HepG2 (cell line): ENCODE results near the gene PSRC1. TPM values are rescaled to one million over a fixed set of nuclear protein-coding genes. Genes with fewer than 3 reads are reported as not detected.

Experiments used
- AGO2 ChIP-seq: fragments of 200-400 bp; formaldehyde crosslinking; optimal IDR thresholded peaks from 2 replicates; pipeline ENCODE3; 2017; ENCODE audit warnings: mild to moderate bottlenecking, low read depth, low read length, moderate library complexity
- E2F1 ChIP-seq: sonication (generic); formaldehyde crosslinking; IDR thresholded peaks from 2 replicates; pipeline ENCODE4 v1.5.0; 2020; ENCODE audit warnings: missing genetic modification reagents
- GFI1 ChIP-seq: sonication (generic); formaldehyde crosslinking; IDR thresholded peaks from 2 replicates; pipeline ENCODE4 v1.5.0; 2020; ENCODE audit warnings: missing genetic modification reagents, mild to moderate bottlenecking, borderline replicate concordance
- GLI4 ChIP-seq: sonication (generic); formaldehyde crosslinking; IDR thresholded peaks from 2 replicates; pipeline ENCODE4 v1.5.1; 2020; ENCODE audit warnings: missing genetic modification reagents, mild to moderate bottlenecking, moderate library complexity, borderline replicate concordance
- HDAC2 ChIP-seq: sonication (generic); formaldehyde crosslinking; IDR thresholded peaks from 2 replicates; pipeline ENCODE4 v1.4.0; 2020; ENCODE audit warnings: missing genetic modification reagents
- HNF4A ChIP-seq: sonication (generic); formaldehyde crosslinking; IDR thresholded peaks from 2 replicates; pipeline ENCODE4 v1.4.0; 2020; ENCODE audit warnings: missing genetic modification reagents
- NCOA1 ChIP-seq: sonication (generic); formaldehyde crosslinking; IDR thresholded peaks from 2 replicates; pipeline ENCODE4 v1.9.0; 2021; ENCODE audit warnings: missing genetic modification reagents
- PAF1 ChIP-seq: IDR thresholded peaks from 2 replicates; pipeline ENCODE4 v1.6.1; 2016; ENCODE audit warnings: missing genetic modification reagents, missing compliant biosample characterization
- SMAD3 ChIP-seq: sonication (generic); formaldehyde crosslinking; IDR thresholded peaks from 2 replicates; pipeline ENCODE4 v1.4.0; 2020; ENCODE audit warnings: missing genetic modification reagents
- SP4 ChIP-seq: sonication (generic); formaldehyde crosslinking; IDR thresholded peaks from 2 replicates; pipeline ENCODE4 v1.8.1; 2023; ENCODE audit warnings: mild to moderate bottlenecking, missing genetic modification reagents
- SRSF4 ChIP-seq: fragments of 200-400 bp; formaldehyde crosslinking; IDR thresholded peaks from one replicate; pipeline ENCODE4 v1.6.1; 2018; ENCODE audit warnings: mild to moderate bottlenecking, low read depth, low read length, moderate library complexity; ENCODE audit not compliant: poor library complexity, severe bottlenecking
- TRAFD1 ChIP-seq: sonication (generic); formaldehyde crosslinking; IDR thresholded peaks from 2 replicates; pipeline ENCODE4 v1.5.1; 2020; ENCODE audit warnings: missing genetic modification reagents, mild to moderate bottlenecking, borderline replicate concordance
- TRIM24 ChIP-seq: sonication (generic); formaldehyde crosslinking; IDR thresholded peaks from 2 replicates; pipeline ENCODE4 v1.8.0; 2022; ENCODE audit warnings: mild to moderate bottlenecking, missing genetic modification reagents
- ZFP36L2 ChIP-seq: sonication (generic); formaldehyde crosslinking; IDR thresholded peaks from 2 replicates; pipeline ENCODE4 v1.4.0; 2020; ENCODE audit warnings: missing genetic modification reagents
- ZFP91 ChIP-seq: sonication (generic); formaldehyde crosslinking; IDR thresholded peaks from 2 replicates; pipeline ENCODE4 v1.9.0; 2022; ENCODE audit warnings: missing genetic modification reagents, mild to moderate bottlenecking, borderline replicate concordance
- ZMYM4 ChIP-seq: sonication (generic); formaldehyde crosslinking; IDR thresholded peaks from 2 replicates; pipeline ENCODE4 v1.8.1; 2023; ENCODE audit warnings: mild to moderate bottlenecking, missing genetic modification reagents
- ZNF224 ChIP-seq: sonication (generic); formaldehyde crosslinking; IDR thresholded peaks from 2 replicates; pipeline ENCODE4 v1.5.0; 2020; ENCODE audit warnings: mild to moderate bottlenecking, missing genetic modification reagents
- ZNF354B ChIP-seq: sonication (generic); formaldehyde crosslinking; IDR thresholded peaks from 2 replicates; pipeline ENCODE4 v1.8.0; 2022; ENCODE audit warnings: mild to moderate bottlenecking, missing genetic modification reagents
- ZNF430 ChIP-seq: sonication (generic); formaldehyde crosslinking; IDR thresholded peaks from 2 replicates; pipeline ENCODE4 v1.9.0; 2021; ENCODE audit warnings: mild to moderate bottlenecking, missing genetic modification reagents
- ZNF446 ChIP-seq: sonication (generic); formaldehyde crosslinking; IDR thresholded peaks from 2 replicates; pipeline ENCODE4 v1.5.0; 2020; ENCODE audit warnings: mild to moderate bottlenecking, missing genetic modification reagents
- ZNF501 ChIP-seq: sonication (generic); formaldehyde crosslinking; IDR thresholded peaks from 2 replicates; pipeline ENCODE4 v1.5.1; 2020; ENCODE audit warnings: mild to moderate bottlenecking, moderate library complexity, missing genetic modification reagents
- ZNF605 ChIP-seq: sonication (generic); formaldehyde crosslinking; IDR thresholded peaks from 2 replicates; pipeline ENCODE4 v1.8.0; 2022; ENCODE audit warnings: mild to moderate bottlenecking, missing genetic modification reagents
- ZNF615 ChIP-seq: sonication (generic); formaldehyde crosslinking; IDR thresholded peaks from 2 replicates; pipeline ENCODE4 v1.5.0; 2020; ENCODE audit warnings: mild to moderate bottlenecking, missing genetic modification reagents, borderline replicate concordance
- polyA plus RNA-seq, 8 experiments: library from polyadenylated mRNA; depleted of rRNA in 3 of 8; stranded (reverse) in 7 of 8; unstranded in 1 of 8; fragments of >200 nt; fragmentation: Illumina TruSeq in 4 of 8; extraction: Trizol in 4 of 8; gene quantifications; 2 replicates each; pipeline versions ENCODE4 v1.2.1 to v1.2.3, GENCODE V29; 2011 to 2016; ENCODE audit warnings: low read depth in 4 of 8, missing spikeins in 1 of 8, mixed read lengths in 1 of 8; ENCODE audit not compliant: insufficient read depth in 1 of 8
- total RNA-seq, 5 experiments: library from RNA; depleted of rRNA; stranded (reverse); fragments of >200 nt; fragmentation: Illumina TruSeq; extraction: Trizol; gene quantifications; 2 replicates each; pipeline ENCODE4 v1.2.3, GENCODE V29; 2016; ENCODE audit warnings: low read depth in 1 of 5
- TF ChIP-seq, protein P1 (sequence below): sonication (generic); formaldehyde crosslinking; IDR thresholded peaks from 2 replicates; pipeline ENCODE4 v1.4.0; 2020; ENCODE audit warnings: missing genetic modification reagents
- TF ChIP-seq, protein P2 (sequence below): sonication (generic); formaldehyde crosslinking; IDR thresholded peaks from 2 replicates; pipeline ENCODE4 v1.4.0; 2020; ENCODE audit warnings: missing genetic modification reagents, borderline replicate concordance

The PSRC1 gene
- total and polyA plus RNA-seq, 2 of the 13 experiments (the other 11 are each of a cell fraction or from before 2014, with no cell fraction given) = 28.6 to 30.3 TPM

- TF ChIP-seq, protein P1, sequence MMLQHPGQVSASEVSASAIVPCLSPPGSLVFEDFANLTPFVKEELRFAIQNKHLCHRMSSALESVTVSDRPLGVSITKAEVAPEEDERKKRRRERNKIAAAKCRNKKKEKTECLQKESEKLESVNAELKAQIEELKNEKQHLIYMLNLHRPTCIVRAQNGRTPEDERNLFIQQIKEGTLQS (CRISPR knock-in tag) = no peak
- TF ChIP-seq AGO2 (no peak), ZNF430 (CRISPR knock-in tag) (peak; percentile 26; the same call in 1 of the 2 replicates), ZNF446 (no peak), ZFP91 (CRISPR knock-in tag) (peak; percentile 65; the same call in 1 of the 2 replicates), ZNF354B (CRISPR knock-in tag) (no peak), TRAFD1 (no peak), ZMYM4 (peak; percentile 11; the same call in 1 of the 2 replicates), NCOA1 (CRISPR knock-in tag) (peak; percentile 36; the same call in 1 of the 2 replicates), GLI4 (CRISPR knock-in tag) (no peak), SMAD3 (CRISPR knock-in tag) (no peak), SRSF4 (no peak), PAF1 (CRISPR knock-in tag) (no peak), GFI1 (CRISPR knock-in tag) (peak; percentile 53; the same call in 1 of the 2 replicates), ZNF605 (CRISPR knock-in tag) (no peak), HNF4A (CRISPR knock-in tag) (peak; percentile 47), ZFP36L2 (CRISPR knock-in tag) (no peak), E2F1 (CRISPR knock-in tag) (no peak), ZNF224 (CRISPR knock-in tag) (no peak), ZNF615 (no peak), HDAC2 (CRISPR knock-in tag) (peak; percentile 35), SP4 (no peak), ZNF501 (CRISPR knock-in tag) (no peak), TRIM24 (CRISPR knock-in tag) (no peak)
- TF ChIP-seq, protein P2, sequence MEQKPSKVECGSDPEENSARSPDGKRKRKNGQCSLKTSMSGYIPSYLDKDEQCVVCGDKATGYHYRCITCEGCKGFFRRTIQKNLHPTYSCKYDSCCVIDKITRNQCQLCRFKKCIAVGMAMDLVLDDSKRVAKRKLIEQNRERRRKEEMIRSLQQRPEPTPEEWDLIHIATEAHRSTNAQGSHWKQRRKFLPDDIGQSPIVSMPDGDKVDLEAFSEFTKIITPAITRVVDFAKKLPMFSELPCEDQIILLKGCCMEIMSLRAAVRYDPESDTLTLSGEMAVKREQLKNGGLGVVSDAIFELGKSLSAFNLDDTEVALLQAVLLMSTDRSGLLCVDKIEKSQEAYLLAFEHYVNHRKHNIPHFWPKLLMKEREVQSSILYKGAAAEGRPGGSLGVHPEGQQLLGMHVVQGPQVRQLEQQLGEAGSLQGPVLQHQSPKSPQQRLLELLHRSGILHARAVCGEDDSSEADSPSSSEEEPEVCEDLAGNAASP = no peak
Measured at GRCh38 chr1:109253803-109254620, 28.9 kb downstream of the PSRC1 start (continued).
